Activated CD4-positive, alpha-beta T cell treated with anti-CD3 and anti-CD28 coated beads, Interleukin-2, amount 50 U/mL, for 16 hours (primary cell): ENCODE results near the gene METTL9.
"Not testable (repeated sequence)": the region's sequence is repeated elsewhere in the genome, so short reads cannot be mapped to it uniquely, and the experiment has no call there.

Experiments used
- DNase-seq: peaks from one replicate; pipeline ENCODE4 v3.0.0-alpha.2; 2020

Gene METTL9

DNA sequence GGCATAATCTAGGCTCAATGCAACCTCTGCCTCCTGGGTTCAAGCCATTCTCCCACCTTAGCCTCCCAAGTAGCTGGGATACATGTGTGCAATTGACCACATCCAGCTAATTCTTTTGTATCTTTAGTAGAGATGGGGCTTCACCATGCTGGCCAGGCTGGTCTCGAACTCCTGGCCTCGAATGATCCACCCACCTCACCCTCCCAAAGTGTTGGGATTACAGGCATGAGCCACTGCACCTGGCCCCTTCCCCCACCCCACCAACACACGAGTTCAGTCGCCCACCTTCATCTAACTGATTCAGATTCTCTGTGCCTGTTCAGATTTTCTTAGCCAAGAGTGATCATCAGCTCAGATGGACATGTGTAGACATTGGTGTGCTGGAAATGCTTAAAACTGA lies 25.0 kb upstream of the METTL9 start:
- DNase-seq, result no peak

DNA sequence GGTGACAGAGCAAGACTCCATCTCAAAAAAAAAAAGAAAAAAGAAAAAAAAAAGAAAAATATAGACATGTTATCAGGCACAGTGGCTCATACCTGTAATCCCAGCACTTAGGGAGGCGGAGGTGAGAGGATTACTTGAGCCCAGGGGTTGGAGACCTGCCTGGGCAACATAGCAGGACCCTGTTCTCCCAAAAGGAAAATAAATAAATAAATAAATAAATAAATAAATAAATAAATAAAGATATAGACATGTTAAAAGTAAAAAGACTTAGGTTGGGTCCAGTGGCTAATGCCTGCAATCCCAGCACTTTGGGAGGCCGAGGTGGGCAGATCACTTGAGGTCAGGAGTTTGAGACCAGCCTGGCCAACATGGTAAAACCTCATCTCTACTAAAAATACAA lies 23.1 kb upstream of the METTL9 start:
- not testable (repeated sequence) for DNase-seq

DNA sequence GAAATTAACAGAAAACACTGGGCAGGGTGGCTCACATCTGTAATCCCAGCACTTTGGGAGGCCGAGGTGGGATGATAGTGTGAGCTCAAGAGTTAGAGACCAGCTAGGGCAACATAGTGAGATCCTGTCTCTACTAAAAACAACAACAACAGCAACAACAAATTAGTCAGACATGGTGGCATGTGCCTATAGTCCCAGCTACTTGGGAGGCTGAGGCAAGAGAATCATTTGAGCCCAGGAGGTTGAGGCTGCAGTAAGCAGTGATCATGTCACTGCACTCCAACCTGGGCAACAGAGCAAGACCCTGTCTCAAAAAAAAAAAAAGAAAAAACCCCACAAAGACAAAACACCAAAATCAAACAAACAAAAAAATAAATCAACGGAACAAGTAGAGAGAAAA lies 21.9 kb upstream of the METTL9 start:
- not testable (repeated sequence) for DNase-seq

DNA sequence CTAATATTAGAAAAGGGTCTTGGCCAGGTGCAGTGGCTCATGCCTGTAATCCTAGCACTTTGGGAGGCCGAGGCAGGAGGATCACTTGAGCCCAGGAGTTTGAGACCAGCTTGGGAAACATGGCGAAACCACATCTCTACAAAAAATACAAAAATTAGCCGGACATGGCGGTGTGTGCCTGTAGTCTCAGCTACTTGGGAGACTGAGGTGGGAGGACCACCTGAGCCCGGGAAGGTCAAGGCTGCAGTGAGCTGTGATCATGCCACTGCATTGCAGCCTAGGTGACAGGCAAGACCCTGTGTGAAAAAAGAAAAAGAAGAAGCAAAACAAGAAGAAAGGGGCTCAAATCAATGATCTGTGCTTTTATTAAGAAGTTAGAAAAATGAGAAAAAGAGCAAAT lies 21.1 kb upstream of the METTL9 start:
- not testable (repeated sequence) for DNase-seq

DNA sequence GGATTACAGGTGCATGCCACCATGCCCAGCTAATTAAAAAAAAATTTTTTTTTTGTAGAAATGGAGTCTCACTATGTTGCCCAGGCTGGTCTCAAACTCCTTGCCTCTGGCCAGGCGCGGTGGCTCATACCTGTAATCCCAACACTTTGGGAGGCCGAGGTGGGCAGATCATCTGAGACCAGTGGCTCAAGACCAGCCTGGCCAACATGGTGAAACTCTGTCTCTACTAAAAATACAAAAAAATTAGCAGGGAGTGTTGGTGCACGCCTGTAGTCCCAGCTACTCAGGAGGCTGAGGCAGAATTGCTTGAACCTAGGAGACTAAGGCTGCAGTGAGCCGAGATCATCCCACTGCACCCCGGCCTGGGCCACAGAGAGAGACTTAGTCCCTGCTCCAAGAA lies 19.2 kb upstream of the METTL9 start:
- not testable (repeated sequence) for DNase-seq

DNA sequence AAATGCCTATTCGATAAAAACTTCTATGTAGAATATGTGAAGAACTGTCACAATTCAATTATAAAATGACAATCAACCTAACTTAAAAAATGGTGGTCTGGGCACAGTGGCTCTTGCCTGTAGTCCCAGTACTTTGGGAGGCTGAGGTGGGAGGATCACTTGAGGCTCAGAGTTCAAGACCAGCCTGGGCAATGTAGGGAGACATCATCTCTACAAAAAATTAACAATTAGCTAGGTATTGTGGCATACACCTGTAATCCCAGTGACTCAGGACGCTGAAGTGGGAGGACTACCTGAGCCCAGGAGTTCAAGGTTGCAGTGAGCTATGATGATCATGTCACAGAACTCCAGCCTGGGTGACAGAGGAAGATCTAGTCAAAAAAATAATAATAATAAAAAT lies 18.6 kb upstream of the METTL9 start:
- DNase-seq, result no peak

DNA sequence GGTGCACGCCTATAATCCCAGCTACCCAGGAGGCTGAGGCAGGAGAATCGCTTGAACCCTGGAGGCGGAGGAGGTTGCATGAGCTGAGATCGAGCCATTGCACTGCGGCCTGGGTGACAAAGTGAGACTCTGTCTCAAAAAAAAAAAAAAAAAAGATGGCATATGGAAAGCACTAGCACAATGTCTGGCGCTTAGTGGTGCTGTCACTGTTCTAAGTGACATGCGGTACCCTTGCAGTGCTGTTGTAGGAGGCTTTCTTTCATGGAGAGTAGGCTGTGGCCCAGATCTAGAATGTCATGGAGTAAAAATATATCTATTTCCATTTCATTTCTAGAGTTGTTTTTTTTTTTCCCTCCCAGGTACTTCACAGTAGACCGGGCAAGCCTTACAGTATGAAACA lies 14.6 kb upstream of the METTL9 start:
- DNase-seq, result no peak

DNA sequence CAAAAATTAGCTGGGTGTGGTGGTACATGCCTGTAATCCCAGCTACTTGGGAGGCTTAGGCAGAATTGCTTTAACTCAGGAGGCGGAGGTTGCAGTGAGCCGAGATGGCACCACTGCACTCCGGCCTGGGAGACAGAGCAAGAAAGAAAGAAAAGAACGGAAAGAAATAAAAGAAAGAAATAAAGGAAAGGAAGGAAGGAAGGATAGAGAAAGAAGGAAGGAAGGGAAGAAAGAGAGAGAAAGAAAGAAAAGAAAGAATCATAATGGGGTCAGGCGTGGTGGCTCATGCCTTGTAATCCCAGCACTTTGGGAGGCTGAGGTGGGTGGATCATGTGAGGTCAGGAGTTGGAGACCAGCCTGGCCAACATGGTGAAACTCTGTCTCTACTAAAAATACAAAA lies 10.8 kb upstream of the METTL9 start:
- DNase-seq, result not testable (repeated sequence)

DNA sequence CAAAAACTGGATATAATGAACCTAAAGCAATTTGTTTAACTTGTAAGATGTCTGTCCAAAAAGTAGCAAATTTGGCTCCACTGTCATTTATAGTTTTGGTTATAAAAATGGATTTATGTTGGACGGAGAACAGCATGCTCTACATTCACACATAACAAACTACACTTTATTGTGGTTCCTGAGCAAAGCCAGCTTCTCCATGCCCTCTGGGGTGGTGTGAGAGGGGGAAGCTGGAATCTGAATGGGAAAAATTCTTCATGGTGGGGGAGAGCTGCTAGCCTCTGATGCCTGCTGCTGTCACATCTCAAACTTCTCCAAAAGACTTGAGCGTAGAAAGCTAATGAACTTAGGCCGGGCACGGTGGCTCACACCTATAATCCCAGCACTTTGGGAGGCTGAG lies 9.8 kb upstream of the METTL9 start:
- DNase-seq, result no peak

DNA sequence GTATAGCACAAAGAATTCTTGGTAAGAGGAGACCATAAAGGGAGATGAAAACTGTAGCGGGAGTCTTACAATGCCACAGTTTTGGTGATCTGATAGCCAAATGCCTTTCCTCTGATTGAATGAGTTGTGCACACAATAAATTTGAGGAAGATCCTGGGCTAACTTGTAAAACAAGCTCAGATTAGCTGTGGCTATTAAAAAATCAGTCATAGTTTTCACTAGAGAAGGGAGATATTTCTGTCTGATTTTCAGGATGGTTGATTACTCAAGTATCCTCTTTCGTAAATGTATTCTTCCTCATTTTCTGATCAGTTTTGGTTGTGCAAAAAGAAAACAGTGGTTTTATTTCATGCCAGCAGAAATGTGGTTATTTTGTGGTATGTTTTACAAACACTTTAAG lies 9.1 kb upstream of the METTL9 start:
- DNase-seq, result no peak

DNA sequence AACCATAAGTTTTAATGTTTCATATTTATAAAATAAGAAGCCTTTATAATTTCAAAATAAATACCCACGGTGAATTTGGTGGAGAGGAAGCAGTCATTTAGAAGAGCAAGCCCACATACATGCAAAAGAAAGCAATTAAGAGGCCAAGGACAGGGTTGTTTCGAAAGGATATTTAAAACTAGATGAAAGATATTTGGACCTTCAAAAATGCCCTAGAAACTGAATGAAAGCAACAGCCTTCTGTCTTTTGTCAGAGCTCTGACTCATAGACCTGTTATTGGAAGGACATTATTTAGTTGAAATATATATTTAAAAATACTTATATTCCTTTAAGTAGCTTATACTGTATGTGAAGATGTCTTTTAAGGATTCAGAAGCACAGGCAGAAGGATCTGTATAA lies 8.6 kb upstream of the METTL9 start:
- no peak for DNase-seq

DNA sequence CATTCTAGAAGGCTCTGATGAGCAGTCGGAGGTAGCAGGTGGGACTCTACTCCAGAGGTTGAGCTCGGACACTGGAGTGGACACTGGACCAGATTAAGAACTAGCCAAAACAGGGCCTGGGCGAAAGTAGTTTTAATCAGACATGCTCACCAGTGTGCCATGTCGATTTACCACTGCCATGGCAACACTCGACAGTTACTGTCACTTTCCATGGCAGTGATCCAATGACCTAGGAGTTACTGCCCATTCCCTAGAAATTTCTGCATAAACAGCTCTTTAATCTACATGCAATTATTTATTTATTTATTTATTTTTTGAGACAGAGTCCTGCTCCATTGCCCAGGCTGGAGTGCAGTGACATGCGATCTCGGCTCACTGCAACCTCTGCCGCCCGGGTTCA lies 7.2 kb upstream of the METTL9 start:
- DNase-seq, result no peak

DNA sequence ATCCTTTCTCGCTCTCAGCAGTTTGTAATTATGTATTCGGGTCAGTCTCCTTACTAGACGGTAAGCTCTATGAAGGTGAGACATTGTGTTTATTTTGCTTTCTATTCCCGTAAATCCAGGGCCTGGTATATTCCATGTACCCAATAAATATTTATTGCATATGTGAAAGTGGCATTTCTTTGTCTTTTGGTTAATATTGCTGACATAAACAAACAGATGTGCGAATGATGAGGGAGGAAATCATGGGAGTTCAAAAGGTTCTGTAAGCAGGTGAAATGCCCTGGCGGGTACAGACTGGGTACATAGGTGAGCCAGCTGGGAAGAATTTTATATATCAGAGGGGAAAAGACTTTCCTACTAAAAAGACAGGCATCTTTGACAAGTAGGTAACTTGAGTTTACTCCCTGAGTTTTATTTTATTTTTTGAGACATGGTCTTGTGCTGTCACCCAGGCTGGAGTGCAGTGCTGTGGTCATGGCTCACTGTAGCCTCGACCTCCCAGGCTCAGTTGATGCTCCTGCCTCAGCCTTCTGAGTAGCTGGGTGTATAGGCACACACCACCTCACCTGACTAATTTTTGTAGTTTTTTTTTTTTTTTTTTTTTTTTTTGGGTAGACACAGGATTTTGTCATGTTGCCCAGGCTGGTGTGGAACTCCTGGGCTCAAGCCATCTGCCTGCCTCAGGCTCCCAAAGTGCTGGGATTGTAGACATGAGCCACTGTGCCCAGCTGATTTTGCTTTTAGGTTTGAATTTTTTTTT lies 5.7 kb upstream of the METTL9 start:
- no peak for DNase-seq

DNA sequence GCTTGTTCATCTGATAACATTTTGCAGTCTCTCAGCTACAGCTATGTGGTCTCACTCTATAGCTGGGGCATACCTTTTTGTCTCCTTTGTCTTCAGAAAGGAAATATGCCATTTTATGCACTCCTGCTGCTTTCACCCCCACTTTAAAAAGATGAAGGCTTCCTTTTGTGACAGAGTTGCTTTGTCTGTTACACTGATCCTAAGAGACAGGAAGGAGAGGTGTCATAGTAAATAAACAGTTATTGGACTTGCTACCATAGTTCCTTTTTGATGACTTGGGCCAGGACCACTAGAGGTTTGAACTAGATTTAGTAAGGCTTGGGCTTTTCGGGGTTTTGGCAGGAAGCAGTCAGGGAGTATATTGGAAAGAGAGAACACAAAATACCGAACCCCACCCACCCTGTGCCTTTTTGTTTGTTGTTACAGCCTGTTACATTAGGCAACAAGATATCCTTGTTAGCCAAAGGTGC lies 1.8 kb upstream of the METTL9 start:
- DNase-seq, result no peak

DNA sequence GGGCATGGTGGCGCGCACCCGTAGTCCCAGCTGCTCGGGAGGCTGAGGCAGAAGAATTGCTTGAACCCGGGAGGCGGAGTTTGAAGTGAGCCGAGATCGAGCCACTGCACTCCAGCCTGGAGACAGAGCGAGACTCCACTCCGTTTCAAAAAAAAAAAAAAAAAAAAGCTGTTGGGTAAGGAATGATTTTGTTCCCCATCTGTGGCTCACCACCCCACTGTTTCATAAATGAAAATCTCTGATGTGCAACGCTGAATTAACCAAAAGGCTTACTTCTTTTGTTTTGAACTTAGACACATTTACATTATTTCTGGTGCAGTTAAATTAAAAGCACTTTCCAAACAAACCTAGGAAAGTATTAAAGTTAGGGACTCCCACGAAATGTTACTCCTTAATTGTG lies 1.2 kb upstream of the METTL9 start:
- no peak for DNase-seq

DNA sequence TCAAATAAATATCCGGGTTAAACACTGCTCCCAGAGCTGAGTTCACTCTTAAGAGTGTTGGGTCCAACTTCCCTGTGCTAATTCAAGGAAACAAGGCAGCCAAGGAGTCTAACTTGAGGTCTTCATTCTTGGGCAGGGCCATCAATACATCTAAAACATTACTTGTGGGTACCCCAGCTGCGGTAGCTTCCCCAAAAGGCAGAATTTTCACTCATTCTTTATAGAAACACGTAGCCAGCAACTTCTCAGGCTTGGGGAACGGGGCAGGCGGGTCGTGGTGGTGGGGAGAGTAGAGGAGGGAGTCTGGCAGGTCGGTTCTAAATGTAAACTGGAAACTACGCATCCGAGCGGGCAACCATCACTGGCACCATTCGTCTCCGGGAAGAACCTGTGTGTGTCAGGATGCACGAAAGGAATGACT lies 666 bp upstream of the METTL9 start:
- DNase-seq, result peak; percentile 8

DNA sequence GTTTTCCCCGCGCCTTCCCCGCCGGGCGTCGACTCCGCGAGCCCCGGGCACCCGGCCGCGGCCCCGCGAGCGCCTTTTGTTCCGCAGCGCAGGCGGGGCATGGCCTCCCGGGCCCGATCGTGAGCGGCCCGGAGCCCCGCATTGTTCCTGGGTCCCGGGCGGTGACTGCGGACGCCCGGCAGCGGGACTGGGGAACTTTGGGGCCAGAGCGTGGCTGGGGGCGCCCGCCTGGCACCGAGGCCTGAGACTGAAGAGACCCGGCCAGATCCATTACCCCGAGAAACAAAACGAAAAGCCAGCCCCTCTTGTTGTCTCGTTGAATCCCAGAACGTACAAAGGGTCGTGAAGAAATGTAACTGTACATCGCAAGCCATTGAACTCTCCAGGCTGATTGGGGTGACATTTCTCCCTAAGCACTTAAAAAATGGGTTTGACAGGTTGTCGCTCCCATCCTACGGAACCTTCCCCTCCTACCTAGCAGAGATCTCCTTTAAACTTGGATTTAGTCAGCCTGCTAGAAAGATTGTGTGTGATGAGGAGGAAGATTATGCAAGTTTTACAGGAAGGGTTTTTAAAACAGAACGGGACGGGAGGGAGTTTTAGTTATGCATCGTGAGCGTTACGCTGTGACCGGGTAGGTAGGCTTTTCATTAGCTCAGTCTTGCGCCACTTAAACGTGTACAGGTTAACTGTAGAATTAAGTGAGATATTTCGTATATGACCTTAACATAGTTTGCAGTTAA lies 825 bp downstream of the METTL9 start:
- DNase-seq, result peak; percentile 42

DNA sequence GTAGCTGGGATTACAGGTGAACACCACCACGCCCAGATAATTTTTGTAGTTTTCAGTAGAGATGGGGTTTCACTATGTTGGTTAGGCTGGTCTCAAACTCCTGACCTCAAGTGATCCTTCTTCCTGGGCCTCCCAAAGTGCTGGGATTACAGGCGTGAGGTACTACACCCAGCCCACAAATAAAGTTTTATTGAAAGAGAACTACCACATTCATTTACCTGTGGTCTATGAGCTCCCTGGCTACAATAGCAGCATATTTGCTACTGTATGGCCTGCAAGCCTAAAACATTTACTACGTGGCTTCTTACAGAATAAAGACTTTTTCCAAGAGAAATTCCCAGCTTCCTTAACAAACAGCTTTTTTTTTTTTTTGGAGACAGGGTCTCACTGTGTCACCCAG lies 3.4 kb downstream of the METTL9 start:
- no peak for DNase-seq

DNA sequence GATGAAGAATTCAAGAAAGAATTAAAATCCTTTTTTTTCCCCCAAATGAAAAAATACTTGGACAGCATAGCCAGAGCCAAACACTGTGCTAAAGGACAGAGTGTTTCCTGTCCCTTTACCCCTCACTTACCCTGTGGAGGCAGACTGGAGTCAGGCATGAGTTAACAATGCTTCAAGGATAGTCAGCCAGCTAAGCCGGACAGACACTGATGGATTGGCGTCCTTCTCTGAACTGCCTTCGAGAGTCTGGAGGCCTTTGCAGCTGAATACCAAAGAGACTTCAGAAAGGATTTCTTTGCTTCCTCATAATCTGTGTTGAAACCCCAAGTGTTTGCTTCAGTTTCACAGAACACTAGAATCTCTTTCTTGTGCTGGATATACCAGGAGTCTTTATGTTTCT lies 4.6 kb downstream of the METTL9 start:
- DNase-seq, result no peak

DNA sequence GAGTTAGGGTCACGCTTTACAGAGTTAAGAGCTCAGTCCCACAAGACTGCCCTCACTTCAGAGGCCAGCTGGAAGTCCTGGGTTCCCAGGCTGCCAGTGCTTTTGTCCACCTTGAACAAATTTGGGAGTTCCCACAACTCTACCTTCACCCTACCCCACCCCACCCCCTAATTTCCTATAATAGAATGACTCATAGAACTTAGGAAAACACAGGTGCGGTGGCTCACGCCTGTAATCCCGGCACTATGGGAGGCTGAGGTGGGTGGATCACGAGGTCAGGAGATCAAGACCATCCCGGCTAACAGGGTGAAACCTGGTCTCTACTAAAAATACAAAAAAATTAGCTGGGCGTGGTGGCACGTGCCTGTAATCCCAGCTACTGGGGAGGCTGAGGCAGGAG lies 6.5 kb downstream of the METTL9 start:
- not testable (repeated sequence) for DNase-seq

DNA sequence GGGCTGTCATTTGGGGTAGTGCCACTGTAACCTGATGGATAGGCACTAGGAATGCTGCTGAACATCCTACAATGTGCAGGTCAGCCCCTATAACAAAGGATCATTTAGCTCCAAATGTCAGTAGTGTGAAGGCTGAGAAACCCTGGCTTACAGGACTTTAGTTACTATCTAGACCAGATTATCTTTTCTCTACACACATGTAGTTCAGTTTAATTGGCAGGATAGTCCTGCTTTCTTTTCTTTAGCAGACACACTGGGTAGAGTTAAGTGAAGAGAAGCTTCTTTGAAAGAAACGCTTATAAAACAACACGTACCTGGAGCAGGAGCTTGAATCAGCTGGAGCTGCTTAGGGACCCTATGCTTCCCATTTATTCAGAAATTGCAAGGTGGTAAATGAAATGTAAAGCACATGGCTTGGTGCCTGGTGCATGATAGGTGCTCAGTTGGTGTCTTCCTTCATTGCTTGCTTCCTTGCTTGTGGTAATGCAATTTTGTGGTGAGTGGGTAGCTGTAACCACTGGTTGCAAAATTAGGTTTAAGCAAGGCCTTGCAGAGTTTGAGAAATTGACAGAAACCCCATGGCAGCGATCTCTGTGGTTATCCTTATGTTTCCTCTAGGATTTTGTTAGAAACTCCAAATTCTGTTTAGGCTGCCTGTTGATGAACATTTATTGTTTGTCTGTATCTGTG lies 9.4 kb downstream of the METTL9 start:
- peak; percentile 58 for DNase-seq

DNA sequence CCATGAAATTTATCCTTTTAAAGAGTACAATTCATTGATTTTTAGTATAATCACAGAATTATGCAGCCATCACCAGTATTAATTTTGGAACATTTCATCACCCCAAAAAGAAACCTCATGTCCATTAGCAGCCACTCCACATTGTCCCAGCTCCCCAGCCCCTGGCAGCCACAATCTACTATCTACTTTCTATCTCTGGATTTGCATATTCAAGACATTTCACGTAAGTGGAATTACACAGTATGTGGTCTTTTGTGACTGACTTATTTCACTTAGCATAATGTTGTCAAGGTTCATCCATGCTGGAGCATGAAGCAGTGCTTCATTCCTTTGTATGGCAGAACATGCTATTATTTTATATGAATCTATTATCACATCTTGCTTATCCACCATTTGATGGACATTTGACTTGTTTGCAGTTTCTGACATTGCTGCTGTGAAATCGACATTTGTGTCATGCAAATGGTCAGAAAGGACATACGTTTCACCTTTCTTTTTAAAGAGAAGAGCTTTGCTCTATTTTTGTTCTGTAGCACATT lies 10.7 kb downstream of the METTL9 start:
- no peak for DNase-seq

DNA sequence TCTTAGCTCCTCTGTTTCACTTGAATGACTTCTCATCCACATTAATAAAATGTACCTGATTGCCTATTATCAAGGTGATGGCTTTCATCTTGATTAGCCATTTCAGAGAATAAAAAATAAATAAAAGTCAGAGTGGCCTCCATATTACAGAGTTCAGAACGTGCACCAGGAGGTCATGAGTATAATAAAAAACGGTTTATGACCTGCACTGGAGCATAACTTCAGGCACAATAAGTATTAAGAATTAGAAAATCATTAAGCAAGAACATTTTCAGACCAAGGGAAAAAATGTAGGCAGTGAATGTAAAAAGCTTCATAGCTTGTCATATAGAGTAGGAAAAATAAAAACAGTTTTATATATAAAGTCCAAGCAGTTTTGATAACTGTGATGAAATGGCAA lies 11.4 kb downstream of the METTL9 start:
- DNase-seq, result no peak

DNA sequence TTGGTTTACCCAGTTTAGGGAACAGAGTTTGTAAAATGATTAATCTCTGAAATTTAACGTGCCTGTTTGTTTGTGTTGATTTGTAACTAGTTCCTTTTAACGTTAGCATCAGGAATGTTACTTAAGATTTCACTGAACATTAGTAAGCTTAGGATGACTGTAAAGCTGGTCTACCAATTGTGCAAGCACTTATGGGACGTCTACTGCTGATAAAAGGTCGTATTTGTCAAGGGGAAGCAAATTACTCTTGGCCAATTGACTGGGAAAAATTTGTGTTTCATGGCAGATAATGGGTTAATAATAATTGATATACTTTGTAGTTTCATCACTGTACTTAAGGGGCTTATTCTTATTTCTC lies 11.8 kb downstream of the METTL9 start:
- DNase-seq, result no peak
